OCI-LY3 (cell line): ENCODE measurements around the gene TAF1B.

Experiments
- EZH2phosphoT487 ChIP-seq: fragments of 200-600 bp; shearing (Covaris generic); IDR thresholded peaks from 2 replicates; pipeline ENCODE4 v1.6.1; 2018; ENCODE audit warnings: antibody characterized with exemption, mixed run types, low read depth
- TF ChIP-seq, protein P1 (sequence below): fragments of 200-600, 300-600 bp; sonication (generic); IDR thresholded peaks from 2 replicates; pipeline ENCODE4 v1.5.1; 2014; ENCODE audit warnings: antibody characterized with exemption, low read length, low read depth

DNA sequence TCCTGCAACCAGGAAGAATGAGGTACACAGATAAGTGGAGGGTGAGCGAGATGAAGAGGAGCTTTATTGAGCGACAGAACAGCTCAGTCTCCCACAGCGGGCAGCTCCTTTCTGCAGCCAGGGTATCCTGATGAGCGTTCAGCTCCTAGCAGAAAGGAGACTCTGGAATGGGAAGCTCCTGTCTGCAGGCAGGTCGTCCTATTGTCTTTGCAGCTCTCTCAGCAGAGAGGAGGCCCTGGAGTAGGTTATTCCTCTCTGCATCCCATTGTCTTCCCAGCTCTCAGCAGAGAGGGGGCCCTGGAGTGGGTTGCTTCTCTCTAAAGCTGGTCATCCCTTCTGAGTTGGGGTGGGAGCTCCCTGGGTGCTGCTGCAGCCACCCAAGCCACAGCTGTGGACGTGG lies 41.2 kb downstream of the TAF1B start:
- TF ChIP-seq, protein P1, sequence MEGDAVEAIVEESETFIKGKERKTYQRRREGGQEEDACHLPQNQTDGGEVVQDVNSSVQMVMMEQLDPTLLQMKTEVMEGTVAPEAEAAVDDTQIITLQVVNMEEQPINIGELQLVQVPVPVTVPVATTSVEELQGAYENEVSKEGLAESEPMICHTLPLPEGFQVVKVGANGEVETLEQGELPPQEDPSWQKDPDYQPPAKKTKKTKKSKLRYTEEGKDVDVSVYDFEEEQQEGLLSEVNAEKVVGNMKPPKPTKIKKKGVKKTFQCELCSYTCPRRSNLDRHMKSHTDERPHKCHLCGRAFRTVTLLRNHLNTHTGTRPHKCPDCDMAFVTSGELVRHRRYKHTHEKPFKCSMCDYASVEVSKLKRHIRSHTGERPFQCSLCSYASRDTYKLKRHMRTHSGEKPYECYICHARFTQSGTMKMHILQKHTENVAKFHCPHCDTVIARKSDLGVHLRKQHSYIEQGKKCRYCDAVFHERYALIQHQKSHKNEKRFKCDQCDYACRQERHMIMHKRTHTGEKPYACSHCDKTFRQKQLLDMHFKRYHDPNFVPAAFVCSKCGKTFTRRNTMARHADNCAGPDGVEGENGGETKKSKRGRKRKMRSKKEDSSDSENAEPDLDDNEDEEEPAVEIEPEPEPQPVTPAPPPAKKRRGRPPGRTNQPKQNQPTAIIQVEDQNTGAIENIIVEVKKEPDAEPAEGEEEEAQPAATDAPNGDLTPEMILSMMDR = no peak
- no peak for TF ChIP-seq EZH2phosphoT487
